HEK293 (cell line): ENCODE results near the gene SRPK3.

ENCODE experiments used
- CTCF ChIA-PET: fragments of 350-600 bp; formaldehyde crosslinking; extraction: SDS; loops from one replicate; lab custom pipeline; 2021; ENCODE audit warnings: antibody characterized with exemption; lab: Yijun Ruan, JAX
- POLR2A ChIA-PET: fragments of 300-600 bp; formaldehyde crosslinking; extraction: SDS; loops from one replicate; lab custom pipeline; 2020; ENCODE audit warnings: antibody characterized with exemption, inconsistent platforms; lab: Yijun Ruan, JAX
- H3K27ac ChIP-seq: fragments of 200-500 bp; sonication (Bioruptor generic); 2 replicates; pipeline ENCODE4 v1.5.1; 2014; ENCODE audit warnings: low read depth, low read length, control low read depth, inconsistent platforms; ENCODE audit errors: extremely low read depth
- H3K36me3 ChIP-seq, 2 experiments: fragments of 200-500 bp in 1 of 2; sonication (Bioruptor generic) in 1 of 2; 1 replicate in 1 of 2; 2 replicates in 1 of 2; pipeline ENCODE4 v1.5.1; 2014 to 2017; ENCODE audit warnings: inconsistent platforms in 2 of 2, low read length in 2 of 2; ENCODE audit not compliant: control insufficient read depth in 2 of 2, insufficient read depth in 1 of 2
- H3K4me1 ChIP-seq: fragments of 200-500 bp; sonication (Bioruptor generic); 2 replicates; pipeline ENCODE4 v1.5.1; 2014; ENCODE audit warnings: mild to moderate bottlenecking, low read length, inconsistent platforms; ENCODE audit not compliant: control insufficient read depth, insufficient read depth
- H3K4me3 ChIP-seq: 2 replicates; pipeline ENCODE4 v1.5.1; 2011; ENCODE audit warnings: low read depth, mild to moderate bottlenecking, control low read depth, low read length, moderate library complexity
- H3K9me3 ChIP-seq: fragments of 200-500 bp; sonication (Bioruptor generic); 2 replicates; pipeline ENCODE4 v1.5.1; 2014; ENCODE audit warnings: low read depth, low read length, inconsistent platforms; ENCODE audit not compliant: control insufficient read depth, insufficient read depth
- EGR2 ChIP-seq: fragments of 450-650 bp; formaldehyde crosslinking; IDR thresholded peaks from 2 replicates; pipeline ENCODE4 v1.5.1; 2016; ENCODE audit warnings: low read depth, missing biosample characterization, missing genetic modification characterization
- TRIM28 ChIP-seq: IDR thresholded peaks from 2 replicates; pipeline ENCODE4 v1.6.1; 2011; ENCODE audit warnings: low read length, control low read depth, borderline replicate concordance
- ZIC2 ChIP-seq: fragments of 450-650 bp; formaldehyde crosslinking; IDR thresholded peaks from 2 replicates; pipeline ENCODE4 v1.5.1; 2016; ENCODE audit warnings: missing biosample characterization, missing genetic modification characterization
- ZNF121 ChIP-seq: fragments of 450-650 bp; formaldehyde crosslinking; IDR thresholded peaks from 2 replicates; pipeline ENCODE4 v1.5.1; 2016; ENCODE audit warnings: missing biosample characterization, missing genetic modification characterization
- ZNF138 ChIP-seq: fragments of 450-650 bp; formaldehyde crosslinking; IDR thresholded peaks from 2 replicates; pipeline ENCODE4 v1.5.1; 2016; ENCODE audit warnings: missing biosample characterization, missing genetic modification characterization, borderline replicate concordance
- ZNF140 ChIP-seq: fragments of 450-650 bp; formaldehyde crosslinking; IDR thresholded peaks from 2 replicates; pipeline ENCODE4 v1.5.1; 2016; ENCODE audit warnings: missing biosample characterization, missing genetic modification characterization
- ZNF16 ChIP-seq: fragments of 450-650 bp; formaldehyde crosslinking; IDR thresholded peaks from 2 replicates; pipeline ENCODE4 v1.5.1; 2016; ENCODE audit warnings: low read depth, missing biosample characterization, missing genetic modification characterization
- ZNF366 ChIP-seq: fragments of 450-650 bp; formaldehyde crosslinking; conservative IDR thresholded peaks from 2 replicates; pipeline ENCODE4 v1.5.1; 2016; ENCODE audit warnings: missing biosample characterization, missing genetic modification characterization
- ZNF391 ChIP-seq: fragments of 450-650 bp; formaldehyde crosslinking; IDR thresholded peaks from 2 replicates; pipeline ENCODE4 v1.5.1; 2016; ENCODE audit warnings: low read depth, missing biosample characterization, missing genetic modification characterization, borderline replicate concordance
- ZNF48 ChIP-seq: fragments of 450-650 bp; formaldehyde crosslinking; IDR thresholded peaks from 2 replicates; pipeline ENCODE4 v1.5.1; 2016; ENCODE audit warnings: missing biosample characterization, missing genetic modification characterization
- ZNF513 ChIP-seq: fragments of 450-650 bp; IDR thresholded peaks from 2 replicates; pipeline ENCODE4 v1.5.1; 2018; ENCODE audit warnings: missing biosample characterization, missing genetic modification characterization
- ZNF514 ChIP-seq: fragments of 450-650 bp; formaldehyde crosslinking; IDR thresholded peaks from 2 replicates; pipeline ENCODE4 v1.5.1; 2016; ENCODE audit warnings: missing biosample characterization, missing genetic modification characterization
- ZNF518A ChIP-seq: fragments of 450-650 bp; formaldehyde crosslinking; conservative IDR thresholded peaks from 2 replicates; pipeline ENCODE4 v1.5.1; 2016; ENCODE audit warnings: low read depth, missing biosample characterization, missing genetic modification characterization
- ZNF548 ChIP-seq: fragments of 450-650 bp; formaldehyde crosslinking; IDR thresholded peaks from 2 replicates; pipeline ENCODE4 v1.5.1; 2016; ENCODE audit warnings: missing biosample characterization, missing genetic modification characterization
- ZNF571 ChIP-seq: fragments of 450-650 bp; formaldehyde crosslinking; IDR thresholded peaks from 2 replicates; pipeline ENCODE4 v1.5.0; 2017; ENCODE audit warnings: missing biosample characterization, missing genetic modification characterization
- ZNF629 ChIP-seq: fragments of 450-650 bp; formaldehyde crosslinking; IDR thresholded peaks from 2 replicates; pipeline ENCODE4 v1.5.1; 2017; ENCODE audit warnings: missing biosample characterization, missing genetic modification characterization
- ZNF791 ChIP-seq: fragments of 450-650 bp; formaldehyde crosslinking; IDR thresholded peaks from 2 replicates; pipeline ENCODE4 v1.5.1; 2016; ENCODE audit warnings: missing biosample characterization, missing genetic modification characterization
- ZSCAN16 ChIP-seq: fragments of 450-650 bp; formaldehyde crosslinking; IDR thresholded peaks from 2 replicates; pipeline ENCODE4 v1.5.1; 2016; ENCODE audit warnings: missing biosample characterization, missing genetic modification characterization
- ZXDB ChIP-seq: fragments of 450-650 bp; formaldehyde crosslinking; IDR thresholded peaks from 2 replicates; pipeline ENCODE4 v1.5.1; 2016; ENCODE audit warnings: missing biosample characterization, missing genetic modification characterization
- TF ChIP-seq, protein P1 (sequence below): fragments of 450-650 bp; formaldehyde crosslinking; IDR thresholded peaks from 2 replicates; pipeline ENCODE4 v1.5.1; 2016; ENCODE audit warnings: missing biosample characterization, missing genetic modification characterization
- TF ChIP-seq, protein P2 (sequence below): fragments of 450-650 bp; formaldehyde crosslinking; IDR thresholded peaks from 2 replicates; pipeline ENCODE4 v1.5.1; 2016; ENCODE audit warnings: missing biosample characterization, missing genetic modification characterization
- TF ChIP-seq, protein P3 (sequence below): IDR thresholded peaks from 2 replicates; pipeline ENCODE4 v1.6.1; 2011; ENCODE audit warnings: mild to moderate bottlenecking, low read depth, low read length, borderline replicate concordance
- TF ChIP-seq, protein P4 (sequence below): fragments of 450-650 bp; formaldehyde crosslinking; IDR thresholded peaks from 2 replicates; pipeline ENCODE4 v1.5.1; 2016; ENCODE audit warnings: missing biosample characterization, missing genetic modification characterization

The SRPK3 gene

GRCh38 chrX:153789654-153790053 is 8.8 kb downstream of the SRPK3 start:
- TF ChIP-seq ZXDB (tag by site-specific recombination) (no peak), ZNF571 (tag by site-specific recombination) (no peak), ZSCAN16 (no peak), ZNF791 (tag by site-specific recombination) (no peak), ZNF629 (no peak)
- CTCF ChIA-PET: no interaction called here
- Histone ChIP-seq H3K36me3 (peaks cover 0 to 63% of the 10 kb centered on the region in 2 experiments; a peak in 1 of 3 replicates), H3K27ac (no peak overlapping the region), H3K4me3 (no peak overlapping the region), H3K9me3 (no peaks in the 10 kb centered on the region), H3K4me1 (no peaks in the 10 kb centered on the region)
- POLR2A ChIA-PET: no interaction called here

DNA sequence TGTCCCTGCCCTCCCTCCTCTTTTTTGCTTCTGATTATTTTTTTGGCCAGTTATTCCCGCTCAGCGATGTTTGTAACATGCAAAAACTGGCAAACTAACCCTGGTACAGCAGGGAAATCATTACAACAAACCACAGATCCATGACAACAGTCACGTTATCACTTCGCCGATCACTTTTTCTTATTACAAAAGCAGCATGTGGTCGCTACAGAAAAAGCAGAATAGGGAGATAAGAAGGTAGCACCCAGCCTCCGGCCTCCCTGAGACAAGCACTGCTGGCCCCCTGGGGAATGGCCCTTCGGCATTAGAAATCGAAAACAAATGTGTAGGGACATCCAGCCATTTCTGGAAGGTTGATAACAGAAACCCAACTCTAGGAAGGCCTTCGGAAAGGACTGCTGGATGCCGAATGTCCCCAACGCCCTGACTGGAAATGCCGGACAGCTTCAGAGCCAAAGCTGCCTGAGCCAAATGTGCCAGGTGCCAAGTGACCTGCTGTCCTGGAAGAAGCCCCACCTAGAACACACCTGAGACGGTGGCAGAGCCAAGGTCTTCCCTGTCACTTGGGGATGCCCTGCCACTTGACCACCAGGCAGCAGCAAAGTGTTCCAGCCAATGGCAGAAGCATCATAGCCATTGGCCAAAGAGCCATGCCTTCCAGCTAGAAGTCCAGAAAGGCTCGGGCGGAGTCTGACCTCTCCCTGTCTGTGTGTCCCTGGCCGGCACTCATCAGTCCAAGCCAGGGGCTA is 10.4 kb downstream of the SRPK3 start:
- ChIA-PET CTCF (interaction anchor here (1.0 to 1.4 kb wide), 2 partner anchors 24 to 156 kb away, joined by 3 to 4 read pairs; no protein-coding TSS in a partner anchor), POLR2A (interaction anchor here (1.5 kb wide), 1 partner anchor 9 kb away, joined by 4 read pairs; no protein-coding TSS in a partner anchor)
- Histone ChIP-seq H3K9me3 (no peaks in the 10 kb centered on the region), H3K4me3 (no peak overlapping the region), H3K27ac (peak overlapping the region; percentile 30; the same call in 1 of the 2 replicates), H3K4me1 (no peaks in the 10 kb centered on the region), H3K36me3 (peaks cover 0 to 57% of the 10 kb centered on the region in 2 experiments; a peak in 1 of 3 replicates)
- no peak for TF ChIP-seq ZNF16 (tag by site-specific recombination)
- TF ChIP-seq ZNF366 (tag by site-specific recombination): no peak
- no peak for TF ChIP-seq ZNF518A (tag by site-specific recombination)
- TF ChIP-seq ZNF138 (tag by site-specific recombination): no peak
- TF ChIP-seq, protein P1, sequence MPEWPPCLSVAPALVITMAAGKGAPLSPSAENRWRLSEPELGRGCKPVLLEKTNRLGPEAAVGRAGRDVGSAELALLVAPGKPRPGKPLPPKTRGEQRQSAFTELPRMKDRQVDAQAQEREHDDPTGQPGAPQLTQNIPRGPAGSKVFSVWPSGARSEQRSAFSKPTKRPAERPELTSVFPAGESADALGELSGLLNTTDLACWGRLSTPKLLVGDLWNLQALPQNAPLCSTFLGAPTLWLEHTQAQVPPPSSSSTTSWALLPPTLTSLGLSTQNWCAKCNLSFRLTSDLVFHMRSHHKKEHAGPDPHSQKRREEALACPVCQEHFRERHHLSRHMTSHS (tag by site-specific recombination): no peak
- TF ChIP-seq ZNF48 (tag by site-specific recombination): no peak
- TF ChIP-seq ZIC2 (tag by site-specific recombination): peak; percentile 74
- TF ChIP-seq, protein P2, sequence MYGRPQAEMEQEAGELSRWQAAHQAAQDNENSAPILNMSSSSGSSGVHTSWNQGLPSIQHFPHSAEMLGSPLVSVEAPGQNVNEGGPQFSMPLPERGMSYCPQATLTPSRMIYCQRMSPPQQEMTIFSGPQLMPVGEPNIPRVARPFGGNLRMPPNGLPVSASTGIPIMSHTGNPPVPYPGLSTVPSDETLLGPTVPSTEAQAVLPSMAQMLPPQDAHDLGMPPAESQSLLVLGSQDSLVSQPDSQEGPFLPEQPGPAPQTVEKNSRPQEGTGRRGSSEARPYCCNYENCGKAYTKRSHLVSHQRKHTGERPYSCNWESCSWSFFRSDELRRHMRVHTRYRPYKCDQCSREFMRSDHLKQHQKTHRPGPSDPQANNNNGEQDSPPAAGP: no peak
- no peak for TF ChIP-seq ZNF548 (tag by site-specific recombination)
- TF ChIP-seq TRIM28: 0 out of 2 replicates have a peak, but pooled peaks have one; percentile 18
- TF ChIP-seq, protein P3, sequence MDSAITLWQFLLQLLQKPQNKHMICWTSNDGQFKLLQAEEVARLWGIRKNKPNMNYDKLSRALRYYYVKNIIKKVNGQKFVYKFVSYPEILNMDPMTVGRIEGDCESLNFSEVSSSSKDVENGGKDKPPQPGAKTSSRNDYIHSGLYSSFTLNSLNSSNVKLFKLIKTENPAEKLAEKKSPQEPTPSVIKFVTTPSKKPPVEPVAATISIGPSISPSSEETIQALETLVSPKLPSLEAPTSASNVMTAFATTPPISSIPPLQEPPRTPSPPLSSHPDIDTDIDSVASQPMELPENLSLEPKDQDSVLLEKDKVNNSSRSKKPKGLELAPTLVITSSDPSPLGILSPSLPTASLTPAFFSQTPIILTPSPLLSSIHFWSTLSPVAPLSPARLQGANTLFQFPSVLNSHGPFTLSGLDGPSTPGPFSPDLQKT: no peak
- TF ChIP-seq ZNF121 (tag by site-specific recombination): no peak
- no peak for TF ChIP-seq ZNF140 (tag by site-specific recombination)
- no peak for TF ChIP-seq ZNF571 (tag by site-specific recombination)
- no peak for TF ChIP-seq ZNF391
- no peak for TF ChIP-seq ZNF514
- no peak for TF ChIP-seq EGR2 (tag by site-specific recombination)
- TF ChIP-seq, protein P4, sequence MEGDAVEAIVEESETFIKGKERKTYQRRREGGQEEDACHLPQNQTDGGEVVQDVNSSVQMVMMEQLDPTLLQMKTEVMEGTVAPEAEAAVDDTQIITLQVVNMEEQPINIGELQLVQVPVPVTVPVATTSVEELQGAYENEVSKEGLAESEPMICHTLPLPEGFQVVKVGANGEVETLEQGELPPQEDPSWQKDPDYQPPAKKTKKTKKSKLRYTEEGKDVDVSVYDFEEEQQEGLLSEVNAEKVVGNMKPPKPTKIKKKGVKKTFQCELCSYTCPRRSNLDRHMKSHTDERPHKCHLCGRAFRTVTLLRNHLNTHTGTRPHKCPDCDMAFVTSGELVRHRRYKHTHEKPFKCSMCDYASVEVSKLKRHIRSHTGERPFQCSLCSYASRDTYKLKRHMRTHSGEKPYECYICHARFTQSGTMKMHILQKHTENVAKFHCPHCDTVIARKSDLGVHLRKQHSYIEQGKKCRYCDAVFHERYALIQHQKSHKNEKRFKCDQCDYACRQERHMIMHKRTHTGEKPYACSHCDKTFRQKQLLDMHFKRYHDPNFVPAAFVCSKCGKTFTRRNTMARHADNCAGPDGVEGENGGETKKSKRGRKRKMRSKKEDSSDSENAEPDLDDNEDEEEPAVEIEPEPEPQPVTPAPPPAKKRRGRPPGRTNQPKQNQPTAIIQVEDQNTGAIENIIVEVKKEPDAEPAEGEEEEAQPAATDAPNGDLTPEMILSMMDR (tag by site-specific recombination): no peak
- no peak for TF ChIP-seq ZNF513 (tag by site-specific recombination)
